Lower lobe of right lung (tissue), 2 donors: Measurements from ENCODE around the gene KAT14. TPM values are rescaled to one million over a fixed set of nuclear protein-coding genes. Genes with fewer than 3 reads are reported as not detected.
"Not testable (repeated sequence)": the region's sequence is repeated elsewhere in the genome, so short reads cannot be mapped to it uniquely, and the experiment has no call there.

Experiments
- ATAC-seq, 2 donors: fragments of 200-7000 bp; cut with Tn5 transposase; one replicate each; pipeline ENCODE4 v1.9.1; 2020 to 2022; ENCODE audit warnings: mild to moderate bottlenecking in 2 of 2, moderate library complexity in 2 of 2
- DNase-seq: peaks from one replicate; pipeline ENCODE4 v3.0.0-alpha.2; 2020
- H3K27ac ChIP-seq: fragments of 200-600 bp; one replicate; pipeline ENCODE4 v1.8.0; 2022
- H3K27me3 ChIP-seq: fragments of 200-600 bp; one replicate; pipeline ENCODE4 v1.8.0; 2022; ENCODE audit warnings: low read depth
- H3K36me3 ChIP-seq: fragments of 200-600 bp; one replicate; pipeline ENCODE4 v1.8.0; 2022; ENCODE audit warnings: mild to moderate bottlenecking
- H3K4me1 ChIP-seq: fragments of 200-600 bp; one replicate; pipeline ENCODE4 v1.8.0; 2022
- H3K4me3 ChIP-seq: fragments of 200-600 bp; one replicate; pipeline ENCODE4 v1.8.0; 2022; ENCODE audit warnings: mild to moderate bottlenecking
- H3K9me3 ChIP-seq: fragments of 200-600 bp; one replicate; pipeline ENCODE4 v1.8.0; 2022
- CTCF ChIP-seq: fragments of 200-600 bp; IDR thresholded peaks from one replicate; pipeline ENCODE4 v1.8.0; 2022; ENCODE audit warnings: antibody characterized with exemption, mild to moderate bottlenecking
- intact Hi-C: fragments of 100-400 bp; cut with DNase I; formaldehyde crosslinking; loops from one replicate; pipeline ENCODE4 v1.11.0; 2022
- total RNA-seq: library from RNA; stranded (reverse); fragmentation: NEBNext Ultra II Directional; extraction: Animal tissue kit (Norgen Biotek cat#: 25700); gene quantifications from one replicate; pipeline ENCODE4 v1.2.1, GENCODE V29; 2021
- donor health status: DM: no; HTN: yes; CAD: no; lungs with severe emphysema.

KAT14 gene
- total RNA-seq, 1 donor from 2014 or later, result 13.5 TPM

DNA sequence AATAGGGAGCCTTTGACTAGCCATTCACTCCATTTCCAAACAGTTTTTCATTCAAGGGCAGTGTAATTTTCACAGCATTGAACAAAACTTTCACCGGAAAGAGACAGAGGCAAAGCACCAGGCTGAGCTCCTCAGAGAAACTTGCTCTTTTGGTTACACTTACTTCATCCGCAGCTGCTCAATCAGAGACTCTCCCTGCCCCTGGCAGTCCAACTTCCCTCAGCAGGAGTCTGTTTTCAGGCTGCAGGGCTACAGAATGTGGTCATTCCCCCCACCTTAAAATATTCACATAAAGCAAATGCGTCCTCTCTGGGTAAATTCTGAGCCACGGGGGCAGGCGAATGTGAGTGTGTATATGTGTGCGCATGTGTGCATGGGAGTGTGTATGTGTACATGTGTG lies 80.6 kb downstream of the KAT14 start:
- H3K4me1 ChIP-seq, result no peaks in the 10 kb centered on the region
- H3K4me3 ChIP-seq, result no peak overlapping the region
- no peaks in the 10 kb centered on the region for H3K27me3 ChIP-seq
- ATAC-seq (no peak), DNase-seq (no peak)
- no peak overlapping the region for H3K27ac ChIP-seq
- intact Hi-C loops, result no loop called here
- no peaks in the 10 kb centered on the region for H3K9me3 ChIP-seq
- TF ChIP-seq CTCF, result no peak
- no peaks in the 10 kb centered on the region for H3K36me3 ChIP-seq

GRCh38 chr20:18223409-18223808 lies 85.7 kb downstream of the KAT14 start:
- DNase-seq (no peak), ATAC-seq (no peak)
- Histone ChIP-seq H3K4me3 (no peak overlapping the region), H3K27me3 (no peaks in the 10 kb centered on the region), H3K36me3 (no peaks in the 10 kb centered on the region), H3K4me1 (peaks cover 12% of the 10 kb centered on the region), H3K9me3 (no peaks in the 10 kb centered on the region), H3K27ac (no peak overlapping the region)
- TF ChIP-seq CTCF, result no peak
- intact Hi-C loops, result no loop called here

- Histone ChIP-seq H3K4me3 (no peak overlapping the region), H3K27me3 (no peaks in the 10 kb centered on the region), H3K27ac (no peak overlapping the region), H3K4me1 (peaks cover 12% of the 10 kb centered on the region), H3K9me3 (no peaks in the 10 kb centered on the region), H3K36me3 (no peaks in the 10 kb centered on the region)
- DNase-seq (no peak), ATAC-seq (peak in 1 of 2 donors; percentile 62)
- no peak for TF ChIP-seq CTCF
- intact Hi-C loops, result no loop called here
These were observed 87.4 kb downstream of the KAT14 start for GRCh38 chr20:18224968-18225568.

GRCh38 chr20:18225632-18226031 lies 88.0 kb downstream of the KAT14 start:
- Histone ChIP-seq H3K36me3 (no peaks in the 10 kb centered on the region), H3K9me3 (no peaks in the 10 kb centered on the region), H3K4me3 (no peak overlapping the region), H3K27me3 (no peaks in the 10 kb centered on the region), H3K27ac (no peak overlapping the region), H3K4me1 (peaks cover 12% of the 10 kb centered on the region)
- no peak for DNase-seq
- intact Hi-C loops, result no loop called here
- ATAC-seq, result no peak
- TF ChIP-seq CTCF, result no peak

DNA sequence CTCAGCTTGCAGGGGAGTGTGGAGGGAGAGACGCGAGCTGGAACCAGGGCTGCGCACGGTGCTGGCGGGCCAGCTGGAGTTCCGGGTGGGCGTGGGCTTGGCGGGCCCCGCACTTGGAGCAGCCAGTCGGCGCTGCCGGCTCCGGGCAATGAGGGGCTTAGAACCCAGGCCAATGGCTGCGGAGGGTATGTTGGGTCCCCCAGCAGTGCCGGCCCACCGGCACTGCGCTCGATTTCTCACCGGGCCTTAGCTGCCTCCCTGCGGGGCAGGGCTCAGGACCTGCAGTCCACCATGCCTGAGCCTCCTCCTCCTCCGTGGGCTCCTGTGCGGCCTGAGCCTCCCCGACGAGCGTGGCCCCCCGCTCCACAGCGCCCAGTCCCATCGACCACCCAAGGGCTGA lies 89.1 kb downstream of the KAT14 start:
- H3K27me3 ChIP-seq, intact Hi-C loops, ATAC-seq, H3K4me3 ChIP-seq, H3K36me3 ChIP-seq, DNase-seq, H3K9me3 ChIP-seq, H3K27ac ChIP-seq: not testable (repeated sequence)
- H3K4me1 ChIP-seq, result peaks cover 12% of the 10 kb centered on the region

- no peak for DNase-seq
- Histone ChIP-seq H3K27me3 (no peaks in the 10 kb centered on the region), H3K36me3 (no peaks in the 10 kb centered on the region), H3K9me3 (no peaks in the 10 kb centered on the region), H3K27ac (no peak overlapping the region), H3K4me1 (no peaks in the 10 kb centered on the region), H3K4me3 (no peak overlapping the region)
- TF ChIP-seq CTCF, result no peak
- intact Hi-C loops, result no loop called here
- no peak for ATAC-seq
These were observed 95.8 kb downstream of the KAT14 start for GRCh38 chr20:18233408-18233943.

Other genes starting within 250 kb of the KAT14 start
- gene SNX5, start 169.1 kb upstream of the KAT14 start, total RNA-seq, result 102 TPM
- gene MGME1, start 168.8 kb upstream of the KAT14 start, total RNA-seq, result 11.3 TPM
- gene OVOL2, start 79.9 kb upstream of the KAT14 start, total RNA-seq, result 8.6 TPM
- 10.6 TPM for gene PET117, start within 50 bp of the KAT14 start, total RNA-seq
- 12.4 TPM for gene ZNF133, start 150.7 kb downstream of the KAT14 start, total RNA-seq